Measurements from ENCODE around the gene PDE6C.

GRCh38 chr10:93568105-93568390, 44.3 kb upstream of the PDE6C start:
- TF ChIP-seq EZH2 (IDR thresholded peaks at IDR 0.05; ENCODE audit: borderline replicate concordance, low read length), result no peak
- TF ChIP-seq CTCF (conservative IDR thresholded peaks at IDR 0.05 in 1 of 2, IDR thresholded peaks at IDR 0.05 in 1 of 2; ENCODE audit: extremely low read depth in 1 of 2, insufficient read depth in 1 of 2, low read depth in 1 of 2, low read length in 2 of 2), result no peak

Measured in mammary epithelial cell (primary cell).